ENCODE measurements around the gene FIGNL1.

The FIGNL1 gene, protein sequence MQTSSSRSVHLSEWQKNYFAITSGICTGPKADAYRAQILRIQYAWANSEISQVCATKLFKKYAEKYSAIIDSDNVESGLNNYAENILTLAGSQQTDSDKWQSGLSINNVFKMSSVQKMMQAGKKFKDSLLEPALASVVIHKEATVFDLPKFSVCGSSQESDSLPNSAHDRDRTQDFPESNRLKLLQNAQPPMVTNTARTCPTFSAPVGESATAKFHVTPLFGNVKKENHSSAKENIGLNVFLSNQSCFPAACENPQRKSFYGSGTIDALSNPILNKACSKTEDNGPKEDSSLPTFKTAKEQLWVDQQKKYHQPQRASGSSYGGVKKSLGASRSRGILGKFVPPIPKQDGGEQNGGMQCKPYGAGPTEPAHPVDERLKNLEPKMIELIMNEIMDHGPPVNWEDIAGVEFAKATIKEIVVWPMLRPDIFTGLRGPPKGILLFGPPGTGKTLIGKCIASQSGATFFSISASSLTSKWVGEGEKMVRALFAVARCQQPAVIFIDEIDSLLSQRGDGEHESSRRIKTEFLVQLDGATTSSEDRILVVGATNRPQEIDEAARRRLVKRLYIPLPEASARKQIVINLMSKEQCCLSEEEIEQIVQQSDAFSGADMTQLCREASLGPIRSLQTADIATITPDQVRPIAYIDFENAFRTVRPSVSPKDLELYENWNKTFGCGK

DNA sequence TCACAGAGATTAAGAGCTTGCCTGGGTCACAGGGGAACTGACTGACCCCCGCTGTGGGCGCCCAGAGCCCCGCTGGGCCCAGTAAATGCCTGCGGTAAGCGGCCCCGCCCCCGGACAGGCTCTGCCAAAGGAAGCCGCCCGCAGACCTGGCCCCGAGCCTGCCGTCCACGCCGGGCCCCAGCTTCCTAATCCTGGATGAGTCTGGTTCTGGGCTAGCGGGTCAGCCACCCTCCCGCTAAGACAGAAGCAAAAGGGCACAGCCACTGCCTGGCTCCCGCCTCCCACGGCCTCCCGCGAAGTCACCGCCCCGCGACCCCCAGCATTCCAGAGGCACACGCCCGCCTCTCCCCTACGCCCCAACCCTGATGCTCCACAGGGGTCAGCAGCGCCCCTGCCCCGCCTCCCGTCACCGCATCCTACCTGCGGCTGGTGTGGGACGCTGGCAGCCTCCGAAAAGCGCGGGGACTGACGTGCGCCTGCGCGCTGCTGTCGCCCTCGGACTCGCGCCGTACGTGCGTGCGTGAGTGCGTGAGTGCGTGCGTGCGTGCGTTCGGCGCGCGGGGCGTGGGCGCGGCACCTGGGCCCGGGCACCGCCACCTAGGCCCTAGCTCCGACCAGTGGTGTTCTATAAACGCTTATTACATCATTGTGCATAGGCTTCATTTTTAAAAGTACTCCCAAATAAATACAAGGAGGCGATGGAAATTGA, at the start of gene FIGNL1:
Gene FIGNL1 (minus strand): TSS at position 470 of the 709 bp plus-strand sequence. CDS start 3,063 bp downstream, outside the sequence.
- DNase-seq (ENCODE audit: low read depth): peak; percentile 24

DNA sequence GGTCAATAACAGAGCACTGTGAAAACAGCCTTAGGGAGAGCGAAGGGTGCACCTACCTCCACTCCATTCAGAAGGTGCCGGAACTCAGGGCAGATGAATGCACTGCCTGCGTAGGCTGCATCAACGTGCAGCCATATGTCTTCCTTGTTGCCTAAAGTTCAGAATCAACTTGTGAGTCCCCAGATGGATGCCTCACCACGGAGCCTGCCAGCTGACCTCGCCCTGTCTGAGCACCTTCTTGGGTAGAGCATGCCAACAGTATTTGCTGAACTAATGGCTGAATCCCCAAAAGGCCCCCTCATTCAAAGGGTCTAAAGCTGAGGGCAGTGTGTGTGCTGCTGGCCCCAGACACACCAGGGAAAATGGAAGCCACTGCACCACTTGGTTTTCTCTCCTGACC, 48.9 kb upstream of the FIGNL1 start:
- DNase-seq (ENCODE audit: low read depth): no peak

DNA sequence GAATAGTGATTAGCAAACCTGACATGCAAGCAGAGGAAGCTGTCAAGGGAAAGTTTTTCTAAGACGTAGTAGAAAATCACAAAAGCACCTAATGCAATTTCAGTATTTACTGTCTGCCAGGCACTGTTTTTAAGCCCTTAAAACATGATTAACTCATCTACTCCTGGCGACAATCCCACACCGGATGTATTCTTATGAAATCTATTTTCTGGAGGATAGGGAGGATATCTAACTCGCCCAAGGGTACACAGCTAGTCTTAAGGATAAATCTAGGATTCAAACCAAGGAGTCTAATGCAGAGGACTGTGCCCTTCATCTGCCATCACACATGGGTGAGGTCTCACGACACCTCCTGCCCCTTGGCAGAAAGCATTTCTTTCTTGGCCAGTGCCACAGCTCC, 47.8 kb upstream of the FIGNL1 start:
- no peak for DNase-seq (ENCODE audit: low read depth)

DNA sequence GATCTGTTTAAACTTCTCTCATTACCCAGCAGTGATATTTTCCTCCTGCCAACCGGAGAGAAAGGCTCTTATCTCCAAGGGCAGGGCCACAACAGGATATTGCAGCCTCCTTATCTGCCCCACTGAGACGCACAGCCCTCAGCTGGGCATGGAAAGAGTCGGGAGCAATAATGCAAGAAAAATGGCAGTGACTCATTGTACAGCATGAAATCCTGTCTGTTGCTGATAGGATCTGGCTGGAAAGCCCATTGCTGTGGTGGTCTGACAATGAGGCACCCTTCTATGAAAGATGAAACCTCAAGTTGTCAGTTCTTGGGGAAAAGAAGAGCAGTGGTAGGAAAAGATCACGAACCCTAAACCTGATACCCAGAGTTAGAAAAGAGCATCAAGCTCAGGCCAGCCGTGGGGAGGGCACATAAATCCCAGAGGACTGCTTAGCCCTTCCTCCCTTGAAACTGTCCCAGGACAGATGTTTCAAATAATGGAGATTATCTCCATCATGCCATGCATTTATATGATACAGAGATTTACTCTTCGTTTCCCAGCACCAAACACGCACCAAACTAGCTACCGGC, 47.0 kb upstream of the FIGNL1 start:
- DNase-seq (ENCODE audit: low read depth): no peak

DNA sequence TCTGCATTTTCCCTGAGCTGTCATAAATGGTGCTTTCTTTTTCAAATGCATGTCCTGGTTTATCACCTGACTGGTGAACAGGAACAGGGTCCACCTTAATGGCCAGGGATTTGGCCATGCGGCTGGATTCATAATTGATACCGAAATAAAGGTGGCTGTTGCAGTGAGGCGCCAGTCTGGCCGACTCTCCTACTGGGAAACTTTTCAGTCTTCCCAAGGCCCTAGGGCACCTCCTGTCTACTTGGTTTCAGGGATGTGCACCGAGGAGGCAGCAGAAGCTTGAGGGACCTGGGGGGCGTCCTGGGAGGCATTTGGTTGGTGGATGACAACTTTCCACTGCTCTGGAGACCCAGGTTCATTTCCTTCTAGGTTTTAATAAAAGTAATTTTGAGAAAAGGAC, 46.4 kb upstream of the FIGNL1 start:
- no peak for DNase-seq (ENCODE audit: low read depth)

DNA sequence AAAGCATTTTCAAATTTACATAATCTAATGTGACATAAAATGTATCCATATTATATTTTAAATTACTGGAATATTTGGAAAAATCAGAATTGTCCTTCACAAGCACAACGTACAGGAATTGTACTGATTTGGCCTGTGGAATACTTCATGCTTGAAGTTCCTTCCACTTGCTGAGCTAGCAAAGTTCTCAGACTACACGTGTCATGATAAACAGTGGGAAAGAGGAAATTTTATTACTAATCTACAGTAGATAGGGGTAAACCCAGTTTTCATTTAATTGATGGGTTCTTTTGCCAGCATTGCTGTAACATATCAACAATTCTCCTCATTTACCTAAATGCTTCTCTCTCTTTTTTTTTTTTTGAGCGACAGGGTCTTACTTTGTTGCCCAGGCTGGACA, 45.6 kb upstream of the FIGNL1 start:
- DNase-seq (ENCODE audit: low read depth): no peak

DNA sequence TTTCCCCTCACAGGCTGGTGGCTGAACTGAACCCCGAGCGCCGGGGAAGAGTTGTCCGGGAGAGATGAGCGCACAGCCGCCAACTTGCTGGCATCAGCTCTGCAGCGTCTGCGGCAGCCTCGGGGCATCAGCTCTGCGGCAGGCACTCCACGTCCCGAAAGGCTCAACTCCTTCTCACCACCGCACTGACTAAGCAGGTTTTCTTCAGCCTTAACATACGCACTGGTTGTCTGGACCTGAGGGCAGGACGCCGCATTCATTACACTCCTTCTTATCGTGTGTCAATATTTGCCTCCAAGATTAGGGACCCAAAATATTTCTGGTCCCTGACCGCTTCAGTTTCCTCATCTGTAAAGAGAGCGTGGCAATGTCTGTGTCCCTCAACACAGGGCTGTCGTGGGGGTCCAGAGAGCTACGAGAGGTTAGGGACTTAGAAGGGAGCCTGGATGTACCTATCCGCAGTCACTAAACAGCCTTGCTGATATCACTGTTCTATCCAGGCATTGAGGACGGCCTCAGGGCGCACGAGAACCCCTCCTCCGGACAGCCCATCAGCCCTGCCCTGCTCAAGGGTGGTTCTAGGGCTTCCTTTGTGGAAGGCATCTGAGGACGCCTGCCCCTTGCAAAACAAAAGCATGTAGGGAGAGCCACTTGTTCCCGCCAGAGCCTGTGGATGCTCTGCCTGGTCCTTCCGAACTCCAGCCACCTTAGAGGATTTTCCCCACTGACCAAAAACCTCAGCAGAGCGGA, 42.8 kb upstream of the FIGNL1 start:
- no peak for DNase-seq (ENCODE audit: low read depth)

DNA sequence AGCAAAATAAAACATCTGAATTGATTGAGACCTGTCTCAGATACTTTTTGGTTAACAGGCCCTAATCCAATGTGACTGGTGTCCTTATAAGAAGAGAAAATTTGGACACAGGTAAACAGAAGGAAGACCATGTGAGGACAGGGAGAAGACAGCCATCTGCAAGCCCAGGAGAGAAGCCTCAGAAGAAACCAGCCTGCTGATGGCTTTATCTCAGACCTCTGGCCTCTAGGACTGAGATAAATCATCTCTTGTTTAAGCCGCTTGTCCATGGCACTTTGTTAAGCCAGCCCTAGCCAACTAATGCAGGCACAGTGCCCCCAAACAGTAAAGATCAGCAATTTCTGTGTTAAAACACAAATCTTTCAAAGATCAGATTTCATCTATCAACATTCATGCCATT, 41.8 kb upstream of the FIGNL1 start:
- no peak for DNase-seq (ENCODE audit: low read depth)

DNA sequence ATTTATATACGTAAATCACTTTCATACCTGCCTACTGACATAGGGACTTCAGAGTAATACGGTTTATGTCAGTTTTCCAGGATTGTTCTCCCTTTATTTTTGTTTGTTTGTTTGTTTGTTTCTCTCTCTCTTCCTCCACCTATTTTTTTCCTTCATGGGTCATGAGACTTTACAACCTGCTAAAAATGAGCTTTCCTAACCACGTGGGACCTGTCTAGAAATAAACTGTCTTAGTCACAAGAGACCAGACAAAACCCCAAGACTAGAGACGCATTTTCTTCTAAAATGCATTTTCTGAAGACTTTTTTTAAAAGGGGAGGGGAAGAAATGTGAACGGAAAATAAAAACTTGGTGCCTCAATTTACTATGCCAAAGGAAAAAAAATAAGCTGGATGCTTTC, 41.1 kb upstream of the FIGNL1 start:
- DNase-seq (ENCODE audit: low read depth): no peak

DNA sequence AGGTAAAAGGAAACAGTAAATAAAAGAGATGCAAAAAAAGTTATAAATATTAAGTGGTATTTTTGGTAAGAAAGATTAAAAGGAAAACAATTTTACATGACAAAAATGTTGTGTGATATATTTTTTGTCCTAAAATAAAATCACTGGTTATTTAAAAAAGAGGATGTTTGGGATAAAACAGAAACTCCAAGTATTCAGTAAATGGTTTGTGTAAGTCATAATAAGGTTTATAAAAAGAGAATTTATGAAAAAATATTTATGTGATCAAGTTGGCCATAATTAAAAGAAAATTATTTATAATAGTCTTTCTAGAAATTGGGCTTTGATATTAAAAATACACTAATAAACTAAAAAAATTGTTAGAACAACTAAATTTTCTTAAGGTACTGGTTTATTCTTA, 38.2 kb upstream of the FIGNL1 start:
- DNase-seq (ENCODE audit: low read depth): no peak

DNA sequence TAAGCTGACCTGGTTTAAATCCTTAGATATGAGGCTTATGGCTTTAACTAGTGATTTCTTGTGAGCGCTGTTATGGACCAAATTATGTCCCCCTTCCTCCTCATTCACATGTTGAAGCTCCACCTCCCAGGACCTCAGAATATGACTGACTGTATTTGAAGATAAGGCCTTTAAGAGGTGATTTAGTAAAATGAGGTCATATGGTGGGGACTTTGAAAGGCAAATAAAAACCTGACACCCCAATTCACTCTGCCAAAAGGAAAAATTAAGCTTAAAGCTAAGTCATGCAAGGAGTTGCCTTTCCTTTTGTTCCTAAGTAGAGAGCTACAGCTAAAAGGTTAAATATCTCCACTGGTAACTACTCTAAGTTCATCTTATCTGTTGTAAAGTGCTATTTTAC, 36.4 kb upstream of the FIGNL1 start:
- no peak for DNase-seq (ENCODE audit: low read depth)

DNA sequence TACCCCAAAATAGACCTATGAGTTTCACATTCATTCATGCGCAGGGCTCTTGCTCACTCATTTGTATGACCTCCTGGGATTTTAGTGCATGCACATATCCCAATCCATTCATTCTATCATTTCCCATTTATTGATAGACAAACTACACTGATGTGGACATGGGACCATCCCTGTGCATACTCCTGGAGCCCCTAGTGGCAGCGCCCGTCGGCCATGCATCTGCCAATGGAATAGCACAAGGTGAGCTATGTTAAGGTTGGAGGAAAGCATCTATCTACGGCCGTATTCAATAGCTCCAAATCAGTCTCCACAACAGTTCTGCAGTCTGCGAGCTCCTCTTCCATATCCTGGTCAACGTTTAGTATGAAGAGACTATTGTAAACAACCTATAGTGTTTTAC, 31.7 kb upstream of the FIGNL1 start:
- no peak for DNase-seq (ENCODE audit: low read depth)

DNA sequence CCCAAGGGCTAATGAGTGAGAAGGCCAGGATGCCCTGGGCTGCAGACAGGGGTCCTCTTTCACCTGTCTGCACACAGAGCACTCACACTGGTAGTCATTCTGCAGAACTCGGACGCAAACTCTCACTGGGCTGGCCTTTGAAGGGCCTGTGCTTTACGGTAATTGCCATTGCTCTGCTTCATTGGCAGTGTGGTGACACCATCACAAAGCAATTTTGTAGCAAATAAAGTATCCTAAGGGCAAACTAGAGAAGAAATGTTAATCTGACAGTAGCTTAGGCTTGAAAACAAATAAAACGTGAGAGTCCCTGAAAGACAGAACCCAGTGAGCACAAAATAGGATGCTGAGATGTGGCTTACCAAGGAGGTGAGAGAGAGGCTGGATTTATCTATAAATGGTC, 30.6 kb upstream of the FIGNL1 start:
- DNase-seq (ENCODE audit: low read depth): no peak

DNA sequence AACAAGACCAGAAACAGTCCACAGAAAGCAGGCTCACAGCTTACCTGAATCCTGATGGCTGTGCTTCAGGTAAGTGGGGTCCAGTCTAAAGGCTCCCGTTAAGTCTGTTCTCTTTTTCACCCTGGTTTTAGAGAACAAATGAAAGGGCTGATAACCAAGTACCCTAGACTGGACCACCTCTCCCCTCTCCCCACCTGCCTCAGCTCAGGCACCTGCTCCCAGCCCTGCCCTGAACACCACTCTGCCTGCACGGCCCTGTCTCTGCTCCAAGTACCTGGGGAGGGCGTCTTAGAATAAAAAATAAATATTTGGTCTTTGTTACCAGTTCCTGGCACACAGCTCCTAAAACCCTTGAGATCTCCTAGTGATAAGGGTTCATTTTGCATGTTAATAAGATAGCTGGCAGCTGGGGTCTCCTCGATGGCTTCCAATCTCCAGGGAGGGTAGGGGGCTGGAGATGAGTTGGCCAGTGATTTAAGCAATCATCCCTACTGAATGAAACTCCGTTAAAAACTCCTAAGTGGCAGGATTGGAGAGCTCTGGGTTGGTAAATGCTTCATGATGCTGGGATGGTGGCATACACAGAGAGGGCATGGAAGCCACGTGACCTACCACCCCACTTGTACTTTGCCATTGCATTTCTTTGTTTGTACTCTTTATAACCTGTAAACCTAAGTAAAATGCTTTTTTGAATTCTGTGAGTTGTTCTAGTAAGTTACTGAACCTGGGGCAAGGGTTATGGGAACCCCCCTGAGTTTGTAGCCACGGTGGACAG, 29.8 kb upstream of the FIGNL1 start:
- no peak for DNase-seq (ENCODE audit: low read depth)

DNA sequence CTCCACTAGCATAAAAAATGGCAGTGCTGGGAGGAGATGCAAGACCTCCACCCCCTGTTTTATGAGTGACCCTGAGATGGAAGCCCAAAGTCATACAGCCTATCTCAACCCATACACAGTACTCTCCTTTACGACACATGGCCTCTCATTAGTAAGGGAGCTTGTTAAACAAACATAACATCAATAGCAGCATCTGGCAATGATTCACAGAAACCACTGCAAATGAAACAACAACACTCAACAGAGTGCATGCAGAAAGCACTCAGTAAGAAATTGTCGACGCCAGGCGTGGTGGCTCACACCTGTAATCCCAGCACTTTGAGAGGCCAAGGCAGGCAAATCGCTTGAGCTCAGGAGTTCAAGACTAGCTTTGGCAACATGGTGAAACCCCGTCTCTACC, 27.5 kb upstream of the FIGNL1 start:
- DNase-seq (ENCODE audit: low read depth): no peak

DNA sequence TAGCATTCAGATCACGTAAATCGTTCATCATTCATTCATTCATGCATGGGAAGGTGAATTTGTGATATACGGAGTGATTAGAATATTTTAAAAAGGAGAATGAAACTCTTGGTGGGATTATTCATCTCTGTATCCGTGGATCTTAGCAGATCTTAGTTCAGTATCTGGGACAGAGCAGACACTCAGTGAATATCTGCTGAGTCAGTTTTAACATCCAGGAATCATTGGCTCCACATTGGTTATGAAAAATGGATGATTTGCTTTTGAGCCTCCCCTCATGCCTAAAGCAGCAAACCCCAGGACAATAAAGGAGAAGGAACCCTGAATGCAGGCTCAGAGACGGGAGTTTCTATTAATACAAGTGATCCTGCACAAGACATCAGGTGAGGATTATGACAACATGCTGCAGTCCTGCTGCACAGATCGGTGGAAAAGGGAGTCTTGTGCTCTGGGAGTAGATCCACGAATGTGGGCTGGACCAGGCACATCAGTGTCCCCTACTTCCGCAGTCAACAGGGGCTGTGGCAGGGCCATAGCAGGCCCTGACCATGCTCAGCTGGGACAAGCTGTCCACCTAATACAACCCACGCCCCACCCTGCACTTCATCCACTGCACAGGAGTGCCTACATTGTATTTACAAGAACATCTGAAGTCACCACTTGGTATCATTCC, 26.9 kb upstream of the FIGNL1 start:
- no peak for DNase-seq (ENCODE audit: low read depth)

DNA sequence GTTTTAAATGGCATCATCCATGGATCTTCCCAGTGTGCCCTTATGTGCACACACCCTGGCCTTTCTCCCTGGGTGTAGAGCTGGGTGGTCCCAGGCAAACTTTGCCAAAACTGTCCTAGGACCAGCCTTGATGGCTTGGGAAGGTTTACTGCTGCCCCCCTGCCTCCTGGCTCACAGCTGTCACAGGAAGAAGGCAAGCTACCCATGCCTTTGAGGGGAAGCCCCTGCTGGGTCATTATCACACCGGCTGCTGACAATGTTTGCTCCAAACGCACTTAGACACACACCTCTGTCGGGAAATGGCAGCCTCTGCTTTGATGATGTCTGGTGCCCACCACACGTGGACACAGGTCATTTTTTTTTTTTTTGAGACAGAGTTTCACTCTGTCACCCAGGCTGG, 25.2 kb upstream of the FIGNL1 start:
- no peak for DNase-seq (ENCODE audit: low read depth)

DNA sequence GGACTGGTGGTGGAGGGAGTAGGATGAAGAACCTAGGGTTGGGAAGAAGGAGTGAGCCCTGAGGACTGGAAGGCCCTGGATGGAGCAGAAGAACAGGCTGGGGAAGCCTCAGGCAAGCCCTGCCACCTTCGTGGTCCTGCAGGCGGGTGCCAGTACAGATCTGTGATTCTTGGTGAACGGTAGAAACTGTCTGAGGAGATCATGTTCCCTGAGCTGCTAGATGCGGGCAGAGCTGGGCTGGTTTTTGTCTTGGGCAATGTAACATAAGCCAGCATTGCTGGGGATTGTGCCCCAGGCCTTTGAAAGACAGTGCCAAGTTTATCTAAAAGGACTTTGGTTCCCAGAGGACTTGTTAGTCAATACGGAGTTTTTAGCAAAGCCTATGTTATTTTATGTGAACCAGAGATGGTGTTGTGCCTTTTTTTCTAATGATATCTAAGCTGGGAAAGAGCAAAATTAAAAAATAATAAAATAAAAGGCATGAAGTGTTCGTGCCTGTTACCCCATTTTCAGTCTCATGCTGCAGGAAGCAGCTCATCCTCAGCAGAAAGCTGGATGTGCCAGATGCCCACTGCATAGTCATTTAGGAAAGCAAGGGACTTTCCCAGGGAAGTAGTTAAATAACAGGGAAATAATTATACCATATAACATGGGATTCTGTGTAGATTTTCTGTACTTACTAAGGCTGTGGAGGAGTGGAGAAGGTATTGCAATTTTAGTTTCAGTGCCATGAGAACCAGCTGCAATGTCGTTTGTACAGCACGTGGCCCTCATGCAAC, 24.4 kb upstream of the FIGNL1 start:
- DNase-seq (ENCODE audit: low read depth): no peak

DNA sequence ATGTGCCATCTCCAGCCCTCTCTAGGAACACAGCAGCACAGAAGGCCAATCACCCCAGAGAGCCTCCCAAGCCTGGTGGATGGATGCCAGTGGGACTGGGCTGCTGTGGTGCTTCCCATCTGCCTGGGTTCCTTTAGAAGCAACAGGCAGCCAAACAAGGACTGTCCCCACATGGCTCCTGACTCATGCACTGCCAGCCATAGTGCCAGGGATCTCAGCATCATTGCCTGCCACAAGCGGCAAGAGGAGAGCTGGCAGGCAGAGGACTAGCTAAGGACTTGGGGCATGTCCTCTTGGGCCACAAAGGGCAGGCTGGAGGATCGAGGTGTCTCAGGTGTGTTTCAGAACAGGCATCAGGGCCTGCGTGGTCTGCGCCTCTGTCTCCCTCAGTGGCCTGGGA, 23.4 kb upstream of the FIGNL1 start:
- DNase-seq (ENCODE audit: low read depth): no peak

DNA sequence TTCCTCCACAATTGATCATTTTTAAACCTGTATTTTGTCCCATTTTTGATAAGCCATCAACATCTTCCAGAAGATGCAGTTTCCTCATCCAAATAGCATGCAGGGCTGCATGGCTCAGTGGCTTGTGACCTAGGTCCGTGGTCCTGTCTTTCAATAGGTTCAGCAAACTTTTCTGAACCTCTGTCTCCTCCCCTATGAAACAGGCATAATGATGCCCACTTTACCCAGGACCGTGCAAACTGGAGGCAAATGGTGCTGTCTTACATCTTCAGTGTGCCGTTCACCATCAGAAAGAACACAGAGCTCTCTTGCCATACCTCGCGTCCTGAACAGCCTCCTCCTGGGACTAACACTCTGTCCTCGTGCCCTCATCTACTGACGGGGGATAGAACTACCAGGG, 22.3 kb upstream of the FIGNL1 start:
- DNase-seq (ENCODE audit: low read depth): no peak
